Subcutaneous abdominal adipose tissue (tissue), 5 donors: ENCODE measurements around the gene PEAK3.

ENCODE experiments used
- H3K27ac ChIP-seq: one replicate; pipeline ENCODE4 v1.7.0; 2013; ENCODE audit warnings: low read depth, mild to moderate bottlenecking, inconsistent platforms, low read length, moderate library complexity
- H3K27me3 ChIP-seq, 5 donors: one replicate each; pipeline ENCODE4 v1.7.0; 2013; ENCODE audit warnings: low read length in 5 of 5, inconsistent platforms in 1 of 5; ENCODE audit not compliant: control insufficient read depth in 5 of 5, insufficient read depth in 4 of 5
- H3K36me3 ChIP-seq, 5 donors: one replicate each; pipeline ENCODE4 v1.7.0; 2013; ENCODE audit warnings: low read length in 5 of 5; ENCODE audit not compliant: control insufficient read depth in 5 of 5, insufficient read depth in 5 of 5
- H3K4me1 ChIP-seq, 5 donors: one replicate each; pipeline ENCODE4 v1.7.0; 2013; ENCODE audit warnings: low read length in 5 of 5, mild to moderate bottlenecking in 3 of 5, moderate library complexity in 1 of 5; ENCODE audit not compliant: control insufficient read depth in 5 of 5, insufficient read depth in 5 of 5
- H3K4me3 ChIP-seq, 5 donors: one replicate each; pipeline ENCODE4 v1.7.0; 2013; ENCODE audit warnings: low read length in 5 of 5, low read depth in 1 of 5
- H3K9ac ChIP-seq, 5 donors: one replicate each; pipeline ENCODE4 v1.7.0; 2013; ENCODE audit warnings: low read length in 5 of 5, mild to moderate bottlenecking in 4 of 5, moderate library complexity in 3 of 5
- H3K9me3 ChIP-seq, 5 donors: one replicate each; pipeline ENCODE4 v1.7.0; 2013; ENCODE audit warnings: low read length in 5 of 5; ENCODE audit not compliant: control insufficient read depth in 5 of 5
- donor health status: healthy.
- donor health status: healthy.
- donor health status: healthy.
- donor health status: healthy.
- donor health status: healthy.

Gene PEAK3

GRCh38 chr19:2239771-2240770 lies 41.9 kb downstream of the PEAK3 start:
- Histone ChIP-seq H3K27ac (peak overlapping the region; percentile 21), H3K36me3 (peaks cover 0 to 32% (median 28%) of the 10 kb centered on the region in 5 donors), H3K27me3 (no peaks in the 10 kb centered on the region), H3K9me3 (no peaks in the 10 kb centered on the region), H3K9ac (peak overlapping the region; percentile 46 to 83 (median 68)), H3K4me1 (peaks cover 11 to 68% (median 60%) of the 10 kb centered on the region in 5 donors), H3K4me3 (peak overlapping the region in 4 of 5 donors; percentile 35 to 59 (median 48))

- Histone ChIP-seq H3K27me3 (no peaks in the 10 kb centered on the region), H3K9me3 (no peaks in the 10 kb centered on the region), H3K4me3 (peak overlapping the region in 1 of 5 donors; percentile 59), H3K4me1 (peaks cover 11 to 75% (median 64%) of the 10 kb centered on the region in 5 donors), H3K36me3 (peaks cover 0 to 24% (median 19%) of the 10 kb centered on the region in 5 donors), H3K27ac (peak overlapping the region; percentile 21), H3K9ac (peak overlapping the region in 3 of 5 donors; percentile 41 to 83 (median 80))
Measured at GRCh38 chr19:2239173-2239572, 42.8 kb downstream of the PEAK3 start.

GRCh38 chr19:2237869-2238153 lies 44.2 kb downstream of the PEAK3 start:
- peaks cover 0 to 25% (median 19%) of the 10 kb centered on the region in 5 donors for H3K36me3 ChIP-seq
- H3K4me3 ChIP-seq, result peak overlapping the region in 4 of 5 donors; percentile 76 to 79 (median 76)
- no peaks in the 10 kb centered on the region for H3K27me3 ChIP-seq
- H3K4me1 ChIP-seq, result peaks cover 11 to 77% (median 61%) of the 10 kb centered on the region in 5 donors
- peak overlapping the region; percentile 99 for H3K27ac ChIP-seq
- peak overlapping the region in 4 of 5 donors; percentile 89 to 96 (median 95) for H3K9ac ChIP-seq
- no peaks in the 10 kb centered on the region for H3K9me3 ChIP-seq

- Histone ChIP-seq H3K4me1 (peaks cover 11 to 76% (median 60%) of the 10 kb centered on the region in 5 donors), H3K27ac (peak overlapping the region; percentile 99), H3K4me3 (peak overlapping the region; percentile 74 to 79 (median 76)), H3K27me3 (no peaks in the 10 kb centered on the region), H3K9me3 (no peaks in the 10 kb centered on the region), H3K9ac (peak overlapping the region in 4 of 5 donors; percentile 89 to 96 (median 95)), H3K36me3 (peaks cover 0 to 26% (median 21%) of the 10 kb centered on the region in 5 donors)
Measured at GRCh38 chr19:2237051-2237868, 44.7 kb downstream of the PEAK3 start.

DNA sequence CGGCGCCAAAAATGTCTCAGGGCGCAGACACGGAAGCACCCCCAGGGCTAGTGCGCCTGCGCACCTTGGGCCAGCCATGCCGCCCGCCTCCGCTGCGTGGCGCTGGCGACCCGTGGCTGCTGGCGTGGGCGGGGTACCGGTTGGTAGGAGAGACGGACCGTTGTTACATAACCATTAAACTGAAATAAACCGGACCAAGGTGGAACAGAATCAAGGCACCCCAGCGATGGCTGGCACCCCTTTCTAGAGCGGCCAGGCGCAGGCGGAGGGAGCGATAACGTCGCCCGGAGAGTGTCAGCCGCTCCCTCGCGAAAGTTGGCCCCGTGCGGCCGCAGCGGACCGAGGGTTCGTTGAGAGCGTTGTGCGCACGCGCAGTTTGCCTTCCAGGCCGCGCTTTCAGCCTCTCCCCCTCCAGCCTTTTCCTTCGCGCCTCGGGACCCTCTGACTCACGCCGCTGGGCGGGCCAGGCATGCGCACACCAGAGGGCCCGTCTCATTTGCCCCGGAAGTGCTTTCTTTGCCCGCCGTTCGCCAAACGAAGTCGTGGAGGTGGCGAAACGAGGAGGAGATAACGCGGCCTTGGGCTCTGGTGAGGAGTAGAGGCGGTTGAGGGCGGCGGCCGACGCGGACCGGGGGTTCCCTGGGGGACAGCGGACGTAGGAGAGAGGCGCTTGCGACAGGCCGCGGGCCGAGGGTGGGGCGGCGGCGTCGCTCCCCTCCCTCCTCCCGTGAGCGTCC lies 45.5 kb downstream of the PEAK3 start, which contains the start of the genes PLEKHJ1 and SF3A2:
PLEKHJ1 (minus strand) TSS at position 16 of the 737 bp plus-strand sequence. CDS start 81 bp downstream, outside the sequence.
SF3A2 (plus strand) TSS at position 511 of the 737 bp plus-strand sequence. CDS start 6,595 bp downstream, outside the sequence.
- Histone ChIP-seq H3K36me3 (peaks cover 0 to 33% (median 22%) of the 10 kb centered on the region in 5 donors), H3K27me3 (no peaks in the 10 kb centered on the region), H3K9ac (peak within 1 kb of the TSS; percentile 81 to 96 (median 94)), H3K4me1 (peaks cover 11 to 69% (median 59%) of the 10 kb centered on the region in 5 donors), H3K4me3 (peak within 1 kb of the TSS; percentile 74 to 79 (median 76)), H3K27ac (peak within 1 kb of the TSS; percentile 99), H3K9me3 (no peaks in the 10 kb centered on the region)

GRCh38 chr19:2236064-2236313 lies 46.0 kb downstream of the PEAK3 start:
- H3K27me3 ChIP-seq, result no peaks in the 10 kb centered on the region
- H3K9ac ChIP-seq, result peak overlapping the region in 4 of 5 donors; percentile 77 to 96 (median 87)
- peak overlapping the region in 4 of 5 donors; percentile 74 to 79 (median 76) for H3K4me3 ChIP-seq
- peaks cover 10 to 66% (median 57%) of the 10 kb centered on the region in 5 donors for H3K4me1 ChIP-seq
- peak overlapping the region; percentile 99 for H3K27ac ChIP-seq
- peaks cover 0 to 34% (median 19%) of the 10 kb centered on the region in 5 donors for H3K36me3 ChIP-seq
- H3K9me3 ChIP-seq, result no peaks in the 10 kb centered on the region

DNA sequence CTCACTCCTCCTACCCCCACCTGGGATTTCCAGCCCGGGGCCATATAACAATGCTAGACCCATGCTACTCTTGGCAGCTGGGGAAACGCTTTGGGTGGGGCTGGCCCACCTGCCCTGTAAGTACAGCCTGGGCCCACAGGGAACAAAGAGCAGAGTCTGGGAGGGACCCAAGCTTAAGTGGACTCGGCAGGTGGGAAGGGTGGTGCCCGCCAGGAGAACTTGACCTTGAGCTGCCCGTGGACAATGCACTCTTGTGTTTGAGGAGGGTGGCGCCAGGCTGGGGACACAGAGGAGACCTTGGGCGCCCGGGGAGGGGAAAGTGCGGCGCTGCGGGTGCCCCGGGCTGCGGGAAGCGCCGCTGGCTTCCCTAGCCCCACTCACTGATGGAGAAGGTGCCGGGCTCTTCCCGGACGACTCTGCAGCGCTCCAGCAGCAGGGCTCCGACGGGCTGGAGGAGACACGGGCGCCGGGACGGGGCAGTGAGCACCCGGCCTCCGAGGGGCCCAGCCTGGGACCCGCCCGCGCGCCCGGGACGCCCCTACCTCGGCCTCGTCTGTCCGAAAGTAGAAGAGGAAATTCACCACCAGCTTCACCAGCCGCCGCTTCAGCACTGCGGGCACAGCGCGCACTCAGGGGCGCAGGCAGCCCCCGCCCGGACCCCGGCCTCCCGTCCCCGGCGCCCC lies 46.5 kb downstream of the PEAK3 start:
- H3K27me3 ChIP-seq, result no peaks in the 10 kb centered on the region
- no peaks in the 10 kb centered on the region for H3K9me3 ChIP-seq
- H3K9ac ChIP-seq, result peak overlapping the region; percentile 38 to 96 (median 80)
- peak overlapping the region; percentile 99 for H3K27ac ChIP-seq
- H3K4me3 ChIP-seq, result peak overlapping the region; percentile 74 to 79 (median 76)
- H3K4me1 ChIP-seq, result peaks cover 7 to 65% (median 52%) of the 10 kb centered on the region in 5 donors
- peaks cover 0 to 35% (median 19%) of the 10 kb centered on the region in 5 donors for H3K36me3 ChIP-seq

DNA sequence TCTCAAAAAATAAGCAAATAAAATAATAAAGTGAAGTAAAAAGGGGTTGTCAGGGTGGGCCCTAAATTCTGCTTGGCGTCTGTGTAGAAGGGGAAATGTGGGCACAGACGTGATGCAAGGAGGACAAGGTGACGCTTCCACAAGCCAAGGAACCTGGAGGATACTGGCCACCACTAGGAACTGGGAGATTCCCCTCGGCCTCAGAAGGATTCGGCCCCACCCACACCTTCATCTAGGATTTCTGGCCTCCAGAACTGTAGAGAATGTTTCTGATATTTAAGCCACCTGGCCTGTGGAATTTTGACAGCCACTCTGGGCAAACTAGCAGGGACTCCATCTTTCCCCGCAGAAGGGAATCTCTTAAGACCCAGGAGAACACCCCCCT lies 47.0 kb downstream of the PEAK3 start:
- peaks cover 4 to 60% (median 47%) of the 10 kb centered on the region in 5 donors for H3K4me1 ChIP-seq

More for the DNA sequence above, 47.0 kb downstream of the PEAK3 start:
- no peaks in the 10 kb centered on the region for H3K27me3 ChIP-seq
- peaks cover 0 to 40% (median 23%) of the 10 kb centered on the region in 5 donors for H3K36me3 ChIP-seq
- no peaks in the 10 kb centered on the region for H3K9me3 ChIP-seq
- H3K9ac ChIP-seq, result peak overlapping the region; percentile 38 to 96 (median 80)
- peak overlapping the region; percentile 74 to 79 (median 76) for H3K4me3 ChIP-seq
- H3K27ac ChIP-seq, result peak overlapping the region; percentile 99
